ENCODE measurements around the gene SRPX. TPM values are rescaled to one million over a fixed set of nuclear protein-coding genes. Genes with fewer than 3 reads are reported as not detected.

Gene SRPX
- total and polyA plus RNA-seq, 2 donors (not counting 1 experiment from before 2014, with no cell fraction given), result 0.59 TPM; not detected in 1

DNA sequence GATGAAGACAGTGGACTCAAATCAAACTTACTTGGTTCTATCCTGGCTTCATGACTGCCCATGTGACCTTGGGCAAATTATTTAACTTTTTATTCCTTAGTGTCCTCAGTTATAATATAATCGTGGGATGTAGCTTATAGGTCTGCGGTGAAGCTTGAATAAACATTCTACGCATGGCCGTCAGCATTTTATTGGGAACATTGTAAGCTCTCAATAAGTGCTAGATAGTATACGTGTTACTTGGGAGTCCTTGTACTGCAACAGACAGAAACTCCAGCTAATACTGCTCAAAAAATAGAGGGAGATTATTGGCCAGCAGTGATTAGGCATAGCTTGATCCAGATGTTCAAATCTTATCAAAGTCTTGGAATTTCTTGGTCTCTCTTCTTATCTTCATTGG is 109.5 kb downstream of the SRPX start:
- Histone ChIP-seq H3K9ac (ENCODE audit: low read length) (no peak overlapping the region), H3K79me2 (ENCODE audit: control insufficient read depth, insufficient read depth, low read length) (no peaks in the 10 kb centered on the region), H3K27ac (ENCODE audit: low read length in 2 of 2) (no peak overlapping the region), H3K4me1 (ENCODE audit: control insufficient read depth in 2 of 2, insufficient read depth in 2 of 2, low read length in 2 of 2) (no peaks in the 10 kb centered on the region), H3K4me2 (replicated peaks; ENCODE audit: low read depth, low read length, poor library complexity, severe bottlenecking) (no peak overlapping the region), H3K4me3 (ENCODE audit: control extremely low read depth in 1 of 5, extremely low read depth in 1 of 5, insufficient read depth in 1 of 5, low read depth in 2 of 5, low read length in 4 of 5) (no peak overlapping the region), H4K20me1 (ENCODE audit: control insufficient read depth, insufficient read depth, low read length, poor library complexity, severe bottlenecking) (no peaks in the 10 kb centered on the region), H3K36me3 (replicated peaks in 1 of 2; ENCODE audit: control extremely low read depth in 1 of 2, control insufficient read depth in 1 of 2, extremely low read depth in 1 of 2, insufficient read depth in 2 of 2, low read length in 1 of 2) (no peaks in the 10 kb centered on the region), H3K9me3 (ENCODE audit: control extremely low read depth in 1 of 3, control insufficient read depth in 2 of 3, insufficient read depth in 1 of 3, low read length in 2 of 3) (no peaks in the 10 kb centered on the region), H2AFZ (ENCODE audit: insufficient read depth, low read depth, low read length, poor library complexity, severe bottlenecking) (no peak overlapping the region), H3K27me3 (replicated peaks in 1 of 4; ENCODE audit: control extremely low read depth in 1 of 4, control insufficient read depth in 3 of 4, insufficient read depth in 4 of 4, low read length in 3 of 4) (no peaks in the 10 kb centered on the region)
- Mint-ChIP-seq H3K27me3 (no peaks in the 10 kb centered on the region), H3K4me3 (no peak overlapping the region), H3K4me1 (no peaks in the 10 kb centered on the region), H3K27ac (no peak overlapping the region), H3K9me3 (ENCODE audit: insufficient read depth) (no peaks in the 10 kb centered on the region)
- WGBS (ENCODE audit: insufficient coverage), result no CpG with 5 or more reads among the region's 5 CpGs
- POLR2A ChIA-PET, result no interaction called here
- CTCF ChIA-PET, result no interaction called here
- intact Hi-C loops (cut with micrococcal nuclease), result no loop called here
- no peak for ATAC-seq (ENCODE audit: low read depth)
- TF ChIP-seq EZH2 (IDR thresholded peaks at IDR 0.05; ENCODE audit: borderline replicate concordance, insufficient read depth, low read depth, low read length, poor library complexity, severe bottlenecking), result no peak
- TF ChIP-seq, protein P1, sequence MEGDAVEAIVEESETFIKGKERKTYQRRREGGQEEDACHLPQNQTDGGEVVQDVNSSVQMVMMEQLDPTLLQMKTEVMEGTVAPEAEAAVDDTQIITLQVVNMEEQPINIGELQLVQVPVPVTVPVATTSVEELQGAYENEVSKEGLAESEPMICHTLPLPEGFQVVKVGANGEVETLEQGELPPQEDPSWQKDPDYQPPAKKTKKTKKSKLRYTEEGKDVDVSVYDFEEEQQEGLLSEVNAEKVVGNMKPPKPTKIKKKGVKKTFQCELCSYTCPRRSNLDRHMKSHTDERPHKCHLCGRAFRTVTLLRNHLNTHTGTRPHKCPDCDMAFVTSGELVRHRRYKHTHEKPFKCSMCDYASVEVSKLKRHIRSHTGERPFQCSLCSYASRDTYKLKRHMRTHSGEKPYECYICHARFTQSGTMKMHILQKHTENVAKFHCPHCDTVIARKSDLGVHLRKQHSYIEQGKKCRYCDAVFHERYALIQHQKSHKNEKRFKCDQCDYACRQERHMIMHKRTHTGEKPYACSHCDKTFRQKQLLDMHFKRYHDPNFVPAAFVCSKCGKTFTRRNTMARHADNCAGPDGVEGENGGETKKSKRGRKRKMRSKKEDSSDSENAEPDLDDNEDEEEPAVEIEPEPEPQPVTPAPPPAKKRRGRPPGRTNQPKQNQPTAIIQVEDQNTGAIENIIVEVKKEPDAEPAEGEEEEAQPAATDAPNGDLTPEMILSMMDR (IDR thresholded peaks at IDR 0.05), result no peak
- no peak for DNase-seq

DNA sequence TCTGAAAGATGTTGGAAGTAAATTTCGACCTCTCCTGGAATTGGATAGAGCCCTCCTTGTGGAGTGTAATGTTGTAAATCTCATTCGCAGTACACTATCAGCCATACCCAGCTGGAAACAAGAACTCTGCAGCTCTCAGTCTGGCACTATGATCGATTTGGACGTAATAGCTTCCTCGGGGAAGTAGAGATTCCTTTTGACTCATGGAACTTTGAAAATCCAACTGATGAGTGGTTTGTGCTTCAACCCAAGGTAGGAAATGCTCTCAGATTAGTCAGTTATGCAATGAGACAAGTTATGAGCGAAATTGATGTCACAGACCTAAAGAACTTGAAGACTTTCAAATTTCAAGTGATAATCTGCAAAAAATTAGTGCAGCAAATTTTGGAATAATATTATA is 110.4 kb downstream of the SRPX start:
- no CpG with 5 or more reads among the region's 6 CpGs for WGBS (ENCODE audit: insufficient coverage)

More for the DNA sequence above, 110.4 kb downstream of the SRPX start:
- Histone ChIP-seq H3K36me3 (replicated peaks in 1 of 2; ENCODE audit: control extremely low read depth in 1 of 2, control insufficient read depth in 1 of 2, extremely low read depth in 1 of 2, insufficient read depth in 2 of 2, low read length in 1 of 2) (no peaks in the 10 kb centered on the region), H3K4me2 (replicated peaks; ENCODE audit: low read depth, low read length, poor library complexity, severe bottlenecking) (no peak overlapping the region), H3K4me1 (ENCODE audit: control insufficient read depth in 2 of 2, insufficient read depth in 2 of 2, low read length in 2 of 2) (no peaks in the 10 kb centered on the region), H3K27ac (ENCODE audit: low read length in 2 of 2) (no peak overlapping the region), H3K79me2 (ENCODE audit: control insufficient read depth, insufficient read depth, low read length) (no peaks in the 10 kb centered on the region), H2AFZ (ENCODE audit: insufficient read depth, low read depth, low read length, poor library complexity, severe bottlenecking) (no peak overlapping the region), H3K9me3 (ENCODE audit: control extremely low read depth in 1 of 3, control insufficient read depth in 2 of 3, insufficient read depth in 1 of 3, low read length in 2 of 3) (no peaks in the 10 kb centered on the region), H4K20me1 (ENCODE audit: control insufficient read depth, insufficient read depth, low read length, poor library complexity, severe bottlenecking) (no peaks in the 10 kb centered on the region), H3K4me3 (ENCODE audit: control extremely low read depth in 1 of 5, extremely low read depth in 1 of 5, insufficient read depth in 1 of 5, low read depth in 2 of 5, low read length in 4 of 5) (no peak overlapping the region), H3K9ac (ENCODE audit: low read length) (no peak overlapping the region), H3K27me3 (replicated peaks in 1 of 4; ENCODE audit: control extremely low read depth in 1 of 4, control insufficient read depth in 3 of 4, insufficient read depth in 4 of 4, low read length in 3 of 4) (no peaks in the 10 kb centered on the region)
- H3K27ac Mint-ChIP-seq, result no peak overlapping the region
- ATAC-seq (ENCODE audit: low read depth) (no peak), DNase-seq (no peak)
- no peaks in the 10 kb centered on the region for H3K27me3 Mint-ChIP-seq
- no peaks in the 10 kb centered on the region for H3K9me3 Mint-ChIP-seq (ENCODE audit: insufficient read depth)
- ChIA-PET POLR2A (no interaction called here), CTCF (no interaction called here)
- TF ChIP-seq EZH2 (IDR thresholded peaks at IDR 0.05; ENCODE audit: borderline replicate concordance, insufficient read depth, low read depth, low read length, poor library complexity, severe bottlenecking), result no peak
- TF ChIP-seq, protein P1 (IDR thresholded peaks at IDR 0.05), result no peak
- H3K4me1 Mint-ChIP-seq, result no peaks in the 10 kb centered on the region
- no peak overlapping the region for H3K4me3 Mint-ChIP-seq
- intact Hi-C loops (cut with micrococcal nuclease), result no loop called here

All from B cell (primary cell).